ENCODE measurements around the gene LRRC28. TPM values are rescaled to one million over a fixed set of nuclear protein-coding genes. Genes with fewer than 3 reads are reported as not detected.

Gene LRRC28
- total and polyA plus RNA-seq, 10 of the 15 experiments (the other 5 are each of a cell fraction or from before 2014, with no cell fraction given): 21.3 to 54.9 (median 27.7) TPM

- TF ChIP-seq ELK1 (IDR thresholded peaks at IDR 0.05; ENCODE audit: low read depth, low read length): no peak
- no peak for TF ChIP-seq NR2F1 (conservative IDR thresholded peaks at IDR 0.05)
- no peak for TF ChIP-seq YY1 (IDR thresholded peaks at IDR 0.05; ENCODE audit: low read depth, low read length)
- no peak for TF ChIP-seq ESRRA (IDR thresholded peaks at IDR 0.05; ENCODE audit: low read length)
- TF ChIP-seq USF2 (IDR thresholded peaks at IDR 0.05; ENCODE audit: borderline replicate concordance, low read depth, low read length): no peak
- no peak for TF ChIP-seq POLR2AphosphoS5 (IDR thresholded peaks at IDR 0.05; ENCODE audit: low read length)
- TF ChIP-seq STAT3 (IDR thresholded peaks at IDR 0.05; ENCODE audit: low read depth, low read length): no peak
Observed at GRCh38 chr15:99402014-99402729, 150.9 kb downstream of the LRRC28 start (continued).

DNA sequence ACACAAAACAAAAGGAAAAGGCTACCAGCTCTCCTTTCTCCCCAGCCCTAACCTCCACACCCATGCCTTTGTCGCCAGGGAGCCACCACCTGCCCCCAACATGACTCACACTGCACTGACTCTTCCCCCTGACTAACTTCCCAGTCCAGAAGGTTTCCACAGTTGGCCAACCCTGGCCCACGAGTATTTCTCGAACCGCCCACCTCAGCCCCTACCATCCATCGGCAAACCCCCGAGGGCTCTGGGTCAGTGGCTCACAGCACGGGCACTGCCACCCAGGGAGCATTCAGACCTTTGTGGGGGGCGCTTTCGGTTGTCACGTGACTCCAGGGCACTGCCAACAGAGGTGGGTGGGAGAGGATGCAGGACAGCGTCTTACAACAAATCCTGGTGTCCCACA, 152.3 kb downstream of the LRRC28 start:
- Histone ChIP-seq H3K36me3 (ENCODE audit: control insufficient read depth in 2 of 2, insufficient read depth in 2 of 2, low read length in 1 of 2) (no peaks in the 10 kb centered on the region), H3K4me2 (ENCODE audit: control insufficient read depth, insufficient read depth) (no peak overlapping the region), H3K27me3 (replicated peaks in 1 of 2; ENCODE audit: control insufficient read depth in 2 of 2, insufficient read depth in 2 of 2, low read length in 1 of 2) (no peaks in the 10 kb centered on the region; a peak in 1 of 4 replicates), H3K79me2 (ENCODE audit: control insufficient read depth, insufficient read depth, low read length) (no peaks in the 10 kb centered on the region), H4K20me1 (ENCODE audit: control insufficient read depth, insufficient read depth) (no peaks in the 10 kb centered on the region), H3K9ac (ENCODE audit: control insufficient read depth, insufficient read depth, low read length) (no peak overlapping the region), H3K9me3 (replicated peaks; ENCODE audit: control insufficient read depth, insufficient read depth, low read length) (no peaks in the 10 kb centered on the region), H3K4me3 (no peak overlapping the region), H2AFZ (ENCODE audit: control insufficient read depth, low read depth, low read length) (no peak overlapping the region), H3K27ac (ENCODE audit: control insufficient read depth, insufficient read depth) (no peak overlapping the region), H3K4me1 (ENCODE audit: control insufficient read depth, insufficient read depth, low read length) (no peaks in the 10 kb centered on the region)
- no peak for TF ChIP-seq RCOR1 (conservative IDR thresholded peaks at IDR 0.05; ENCODE audit: low read depth, low read length)
- 0 out of 4 replicates have a peak, but pooled peaks of 1 of the 2 experiments have one; percentile 15 for TF ChIP-seq BHLHE40 (IDR thresholded peaks at IDR 0.05; ENCODE audit: borderline replicate concordance in 1 of 2, low read depth in 2 of 2, low read length in 1 of 2)
- ATAC-seq (no peak), FAIRE-seq (no peak), DNase-seq (ENCODE audit: low read depth, low spot score) (no peak)
- ChIA-PET POLR2A (no interaction called here), SMC1A (ENCODE audit: uncharacterized antibody, unreplicated experiment) (interaction anchor here (0.5 kb wide), 1 partner anchor 29 kb away, joined by 3 read pairs; no protein-coding TSS in a partner anchor), RAD21 (ENCODE audit: unreplicated experiment) (no interaction called here), CTCF (no interaction called here)
- no TSS peak for BruUV-seq (replicated peaks)
- 72% methylated on average over 11 of the region's 11 CpGs for WGBS (ENCODE audit: insufficient coverage, insufficient replicate concordance, low lambda C conversion rate, missing lambda C conversion rate)
- intact Hi-C loops (cut with micrococcal nuclease; ENCODE audit: unreplicated experiment) (no loop called here), in situ Hi-C loops (cut with MboI) (no loop called here)
